ENCODE measurements around the gene NEK6. TPM values are rescaled to one million over a fixed set of nuclear protein-coding genes. Genes with fewer than 3 reads are reported as not detected.
A peak's percentile ranks its signal among the peaks of the same experiment; 100 is the strongest.

Gene NEK6
- total RNA-seq, 5 donors from 2014 or later (not counting 1 experiment from before 2014, with no cell fraction given), result 5.9 to 12.5 (median 10.4) TPM

- Histone ChIP-seq H3K27ac (ENCODE audit: low read length) (no peak overlapping the region), H3K9me3 (no peaks in the 10 kb centered on the region), H3K4me3 (ENCODE audit: control insufficient read depth in 1 of 2, extremely low read depth in 1 of 2, low read length in 1 of 2) (no peak overlapping the region), H3K4me1 (ENCODE audit: control insufficient read depth in 1 of 2, extremely low read depth in 1 of 2, insufficient read depth in 2 of 2, low read length in 2 of 2) (peaks cover 0 to 4% of the 10 kb centered on the region in 2 experiments), H3K36me3 (ENCODE audit: control insufficient read depth in 2 of 2, extremely low read depth in 1 of 2, insufficient read depth in 1 of 2, low read length in 1 of 2) (peaks cover 2 to 16% of the 10 kb centered on the region in 2 donors), H3K27me3 (replicated peaks in 1 of 2; ENCODE audit: control insufficient read depth in 2 of 2, extremely low read depth in 1 of 2, insufficient read depth in 2 of 2, low read length in 1 of 2) (no peaks in the 10 kb centered on the region)
- 76% methylated on average over 3 of the region's 3 CpGs for WGBS (ENCODE audit: insufficient coverage)
- Mint-ChIP-seq H3K9me3 (no peaks in the 10 kb centered on the region), H3K4me1 (peaks cover 58 to 72% (median 62%) of the 10 kb centered on the region in 3 donors), H3K36me3 (peaks cover 27% of the 10 kb centered on the region), H3K27me3 (no peaks in the 10 kb centered on the region), H3K4me3 (no peak overlapping the region), H3K27ac (no peak overlapping the region)
- ChIA-PET CTCF (no interaction called here), POLR2A (interaction anchor here in 1 of 2 donors (0.7 kb wide), 1 partner anchor 13 kb away, joined by 5 read pairs; no protein-coding TSS in a partner anchor)
- ATAC-seq (replicated peaks in 1 of 4) (no peak), DNase-seq (peak in 1 of 35 experiments; percentile 16)
Observed at GRCh38 chr9:124394596-124394995, 136.8 kb downstream of the NEK6 start.

- POLR2A ChIA-PET, result no interaction called here
- H3K4me1 ChIP-seq (ENCODE audit: control insufficient read depth in 1 of 2, extremely low read depth in 1 of 2, insufficient read depth in 2 of 2, low read length in 2 of 2), result peaks cover 0 to 3% of the 10 kb centered on the region in 2 experiments
- Mint-ChIP-seq H3K9me3 (no peaks in the 10 kb centered on the region), H3K27me3 (no peaks in the 10 kb centered on the region), H3K36me3 (peaks cover 33% of the 10 kb centered on the region), H3K4me3 (no peak overlapping the region), H3K27ac (no peak overlapping the region), H3K4me1 (peaks cover 57 to 71% (median 58%) of the 10 kb centered on the region in 3 donors)
- WGBS (ENCODE audit: insufficient coverage), result 97% methylated on average over 3 of the region's 4 CpGs
- ATAC-seq (replicated peaks in 1 of 4) (no peak), DNase-seq (no peak)
- no peak overlapping the region for H3K4me3 ChIP-seq (ENCODE audit: control insufficient read depth in 1 of 2, extremely low read depth in 1 of 2, low read length in 1 of 2)
- CTCF ChIA-PET, result interaction anchor here in 1 of 2 donors (0.7 kb wide), 1 partner anchor 21 kb away, joined by 5 read pairs; no protein-coding TSS in a partner anchor
- H3K27ac ChIP-seq (ENCODE audit: low read length), result no peak overlapping the region
- peaks cover 2 to 24% of the 10 kb centered on the region in 2 donors for H3K36me3 ChIP-seq (ENCODE audit: control insufficient read depth in 2 of 2, extremely low read depth in 1 of 2, insufficient read depth in 1 of 2, low read length in 1 of 2)
- no peaks in the 10 kb centered on the region for H3K27me3 ChIP-seq (replicated peaks in 1 of 2; ENCODE audit: control insufficient read depth in 2 of 2, extremely low read depth in 1 of 2, insufficient read depth in 2 of 2, low read length in 1 of 2)
- H3K9me3 ChIP-seq, result no peaks in the 10 kb centered on the region
Observed at GRCh38 chr9:124395826-124396225, 138.1 kb downstream of the NEK6 start.

- Mint-ChIP-seq H3K4me3 (no peak overlapping the region), H3K27ac (no peak overlapping the region), H3K36me3 (peaks cover 43% of the 10 kb centered on the region), H3K4me1 (peaks cover 47 to 62% (median 49%) of the 10 kb centered on the region in 3 donors), H3K9me3 (no peaks in the 10 kb centered on the region), H3K27me3 (no peaks in the 10 kb centered on the region)
- CTCF ChIA-PET, result no interaction called here
- H3K36me3 ChIP-seq (ENCODE audit: control insufficient read depth in 2 of 2, extremely low read depth in 1 of 2, insufficient read depth in 1 of 2, low read length in 1 of 2), result peaks cover 2 to 40% of the 10 kb centered on the region in 2 donors
- no peak for ATAC-seq (replicated peaks in 1 of 4)
- H3K27ac ChIP-seq (ENCODE audit: low read length), result no peak overlapping the region
- no peak for DNase-seq
- H3K27me3 ChIP-seq (replicated peaks in 1 of 2; ENCODE audit: control insufficient read depth in 2 of 2, extremely low read depth in 1 of 2, insufficient read depth in 2 of 2, low read length in 1 of 2), result no peaks in the 10 kb centered on the region
- H3K4me3 ChIP-seq (ENCODE audit: control insufficient read depth in 1 of 2, extremely low read depth in 1 of 2, low read length in 1 of 2), result no peak overlapping the region
- WGBS (ENCODE audit: insufficient coverage), result 96% methylated on average over 4 of the region's 8 CpGs
- POLR2A ChIA-PET, result no interaction called here
- H3K9me3 ChIP-seq, result no peaks in the 10 kb centered on the region
- H3K4me1 ChIP-seq (ENCODE audit: control insufficient read depth in 1 of 2, extremely low read depth in 1 of 2, insufficient read depth in 2 of 2, low read length in 2 of 2), result no peaks in the 10 kb centered on the region
Observed at GRCh38 chr9:124398191-124398935, 140.6 kb downstream of the NEK6 start.

- Histone ChIP-seq H3K4me3 (ENCODE audit: control insufficient read depth in 1 of 2, extremely low read depth in 1 of 2, low read length in 1 of 2) (no peak overlapping the region), H3K36me3 (ENCODE audit: control insufficient read depth in 2 of 2, extremely low read depth in 1 of 2, insufficient read depth in 1 of 2, low read length in 1 of 2) (peaks cover 0 to 48% of the 10 kb centered on the region in 2 donors), H3K4me1 (ENCODE audit: control insufficient read depth in 1 of 2, extremely low read depth in 1 of 2, insufficient read depth in 2 of 2, low read length in 2 of 2) (no peaks in the 10 kb centered on the region), H3K27me3 (replicated peaks in 1 of 2; ENCODE audit: control insufficient read depth in 2 of 2, extremely low read depth in 1 of 2, insufficient read depth in 2 of 2, low read length in 1 of 2) (no peaks in the 10 kb centered on the region), H3K9me3 (no peaks in the 10 kb centered on the region), H3K27ac (ENCODE audit: low read length) (no peak overlapping the region)
- no peaks in the 10 kb centered on the region for H3K27me3 Mint-ChIP-seq
- no peaks in the 10 kb centered on the region for H3K9me3 Mint-ChIP-seq
- DNase-seq (no peak), ATAC-seq (replicated peaks in 1 of 4) (no peak)
- no peak overlapping the region for H3K27ac Mint-ChIP-seq
- ChIA-PET CTCF (interaction anchor here in 1 of 2 donors (0.6 kb wide), 1 partner anchor 265 kb away, joined by 7 read pairs; no protein-coding TSS in a partner anchor), POLR2A (no interaction called here)
- 97% methylated on average over 12 of the region's 12 CpGs for WGBS (ENCODE audit: insufficient coverage)
- H3K4me1 Mint-ChIP-seq, result peaks cover 47 to 62% (median 50%) of the 10 kb centered on the region in 3 donors
- peaks cover 49% of the 10 kb centered on the region for H3K36me3 Mint-ChIP-seq
- no peak overlapping the region for H3K4me3 Mint-ChIP-seq
Observed at GRCh38 chr9:124399323-124399967, 141.7 kb downstream of the NEK6 start.

- H3K36me3 ChIP-seq (ENCODE audit: control insufficient read depth in 2 of 2, extremely low read depth in 1 of 2, insufficient read depth in 1 of 2, low read length in 1 of 2), result peaks cover 0 to 53% of the 10 kb centered on the region in 2 donors
- H3K4me1 ChIP-seq (ENCODE audit: control insufficient read depth in 1 of 2, extremely low read depth in 1 of 2, insufficient read depth in 2 of 2, low read length in 2 of 2), result no peaks in the 10 kb centered on the region
- no peak for ATAC-seq (replicated peaks in 1 of 4)
- POLR2A ChIA-PET, result interaction anchor here in 1 of 2 donors (0.5 kb wide), 1 partner anchor 1307 kb away, joined by 3 read pairs; no protein-coding TSS in a partner anchor
- H3K36me3 Mint-ChIP-seq, result peaks cover 51% of the 10 kb centered on the region
- no peak overlapping the region for H3K4me3 ChIP-seq (ENCODE audit: control insufficient read depth in 1 of 2, extremely low read depth in 1 of 2, low read length in 1 of 2)
- no peaks in the 10 kb centered on the region for H3K9me3 ChIP-seq
- H3K9me3 Mint-ChIP-seq, result no peaks in the 10 kb centered on the region
- no peak for DNase-seq
- WGBS (ENCODE audit: insufficient coverage), result 88% methylated on average over 8 of the region's 15 CpGs
- no peaks in the 10 kb centered on the region for H3K27me3 Mint-ChIP-seq
- no peak overlapping the region for H3K4me3 Mint-ChIP-seq
- CTCF ChIA-PET, result no interaction called here
- no peaks in the 10 kb centered on the region for H3K27me3 ChIP-seq (replicated peaks in 1 of 2; ENCODE audit: control insufficient read depth in 2 of 2, extremely low read depth in 1 of 2, insufficient read depth in 2 of 2, low read length in 1 of 2)
- peaks cover 43 to 57% (median 45%) of the 10 kb centered on the region in 3 donors for H3K4me1 Mint-ChIP-seq
- H3K27ac Mint-ChIP-seq, result no peak overlapping the region
- H3K27ac ChIP-seq (ENCODE audit: low read length), result no peak overlapping the region
Observed at GRCh38 chr9:124399968-124400940, 142.5 kb downstream of the NEK6 start.
